ENCODE measurements around the gene FA2H.

FA2H gene

DNA sequence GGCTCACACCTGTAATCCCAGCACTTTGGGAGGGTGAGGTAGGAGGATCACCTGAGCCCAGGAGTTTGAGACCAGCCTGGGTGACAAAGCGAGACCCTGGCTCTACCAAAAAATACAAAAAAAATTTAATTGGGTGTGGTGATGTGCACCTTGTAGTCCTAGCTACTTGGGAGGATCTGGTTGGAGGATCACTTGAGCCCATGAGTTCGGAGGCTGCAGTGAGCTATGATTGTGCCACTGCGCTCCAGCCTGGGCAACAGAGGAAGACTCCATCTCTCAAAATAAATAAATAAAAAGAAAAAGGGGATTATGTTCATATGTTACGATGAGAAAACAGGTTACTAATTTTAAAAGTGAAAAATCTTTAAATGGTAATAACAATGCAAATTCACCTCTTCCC, 75.0 kb downstream of the FA2H start:
- no peak for ATAC-seq

GRCh38 chr16:74698222-74698621, 76.4 kb downstream of the FA2H start:
- ATAC-seq: no peak
- TF ChIP-seq CSDC2 (CRISPR knock-in tag; IDR thresholded peaks at IDR 0.05) (no peak), ESRRG (CRISPR knock-in tag; IDR thresholded peaks at IDR 0.05) (no peak), ZNF8 (CRISPR knock-in tag; IDR thresholded peaks at IDR 0.05) (no peak), RARB (CRISPR knock-in tag; IDR thresholded peaks at IDR 0.05) (no peak), ZNF565 (CRISPR knock-in tag; conservative IDR thresholded peaks at IDR 0.05; ENCODE audit: low read depth) (no peak), BACH2 (CRISPR knock-in tag; IDR thresholded peaks at IDR 0.05; ENCODE audit: borderline replicate concordance) (no peak), ZC3H10 (CRISPR knock-in tag; IDR thresholded peaks at IDR 0.05) (no peak), TSHZ2 (CRISPR knock-in tag; IDR thresholded peaks at IDR 0.05) (no peak), POU6F1 (CRISPR knock-in tag; IDR thresholded peaks at IDR 0.05; ENCODE audit: borderline replicate concordance, low read depth) (no peak), TOX (CRISPR knock-in tag; IDR thresholded peaks at IDR 0.05; ENCODE audit: borderline replicate concordance) (no peak), OSR1 (CRISPR knock-in tag; IDR thresholded peaks at IDR 0.05) (no peak), TCF4 (CRISPR knock-in tag; IDR thresholded peaks at IDR 0.05; ENCODE audit: borderline replicate concordance) (no peak), ISL1 (CRISPR knock-in tag; IDR thresholded peaks at IDR 0.05) (no peak), ARNTL (CRISPR knock-in tag; IDR thresholded peaks at IDR 0.05; ENCODE audit: borderline replicate concordance, low read depth) (no peak), PPARA (CRISPR knock-in tag; IDR thresholded peaks at IDR 0.05; ENCODE audit: borderline replicate concordance) (no peak), ZFP30 (CRISPR knock-in tag; IDR thresholded peaks at IDR 0.05) (no peak), ZFP3 (CRISPR knock-in tag; IDR thresholded peaks at IDR 0.05) (no peak)
- TF ChIP-seq, protein P1, sequence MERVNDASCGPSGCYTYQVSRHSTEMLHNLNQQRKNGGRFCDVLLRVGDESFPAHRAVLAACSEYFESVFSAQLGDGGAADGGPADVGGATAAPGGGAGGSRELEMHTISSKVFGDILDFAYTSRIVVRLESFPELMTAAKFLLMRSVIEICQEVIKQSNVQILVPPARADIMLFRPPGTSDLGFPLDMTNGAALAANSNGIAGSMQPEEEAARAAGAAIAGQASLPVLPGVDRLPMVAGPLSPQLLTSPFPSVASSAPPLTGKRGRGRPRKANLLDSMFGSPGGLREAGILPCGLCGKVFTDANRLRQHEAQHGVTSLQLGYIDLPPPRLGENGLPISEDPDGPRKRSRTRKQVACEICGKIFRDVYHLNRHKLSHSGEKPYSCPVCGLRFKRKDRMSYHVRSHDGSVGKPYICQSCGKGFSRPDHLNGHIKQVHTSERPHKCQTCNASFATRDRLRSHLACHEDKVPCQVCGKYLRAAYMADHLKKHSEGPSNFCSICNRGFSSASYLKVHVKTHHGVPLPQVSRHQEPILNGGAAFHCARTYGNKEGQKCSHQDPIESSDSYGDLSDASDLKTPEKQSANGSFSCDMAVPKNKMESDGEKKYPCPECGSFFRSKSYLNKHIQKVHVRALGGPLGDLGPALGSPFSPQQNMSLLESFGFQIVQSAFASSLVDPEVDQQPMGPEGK (CRISPR knock-in tag; IDR thresholded peaks at IDR 0.05; ENCODE audit: borderline replicate concordance): no peak

More for the DNA sequence above, 75.0 kb downstream of the FA2H start:
- TF ChIP-seq, protein P1 (CRISPR knock-in tag; IDR thresholded peaks at IDR 0.05; ENCODE audit: borderline replicate concordance): no peak
- TF ChIP-seq ZFP3 (CRISPR knock-in tag; IDR thresholded peaks at IDR 0.05) (no peak), ZNF565 (CRISPR knock-in tag; conservative IDR thresholded peaks at IDR 0.05; ENCODE audit: low read depth) (no peak), SNAI2 (CRISPR knock-in tag; IDR thresholded peaks at IDR 0.05) (no peak), BACH2 (CRISPR knock-in tag; IDR thresholded peaks at IDR 0.05; ENCODE audit: borderline replicate concordance) (no peak), CSRNP3 (CRISPR knock-in tag; IDR thresholded peaks at IDR 0.05) (no peak), TCF4 (CRISPR knock-in tag; IDR thresholded peaks at IDR 0.05; ENCODE audit: borderline replicate concordance) (no peak), TOX (CRISPR knock-in tag; IDR thresholded peaks at IDR 0.05; ENCODE audit: borderline replicate concordance) (no peak), PPARA (CRISPR knock-in tag; IDR thresholded peaks at IDR 0.05; ENCODE audit: borderline replicate concordance) (no peak), ISL1 (CRISPR knock-in tag; IDR thresholded peaks at IDR 0.05) (no peak), ZC3H10 (CRISPR knock-in tag; IDR thresholded peaks at IDR 0.05) (no peak)

Measured in SK-N-SH treated with all-trans-retinoic acid at 6 μM for 48 hours (cell line).